ENCODE data around the gene NDOR1. TPM values are rescaled to one million over a fixed set of nuclear protein-coding genes. Genes with fewer than 3 reads are reported as not detected.
A peak's percentile ranks its signal among the peaks of the same experiment; 100 is the strongest.

Gene NDOR1
- total RNA-seq, 2 donors from 2014 or later, result 17.1 to 22.7 TPM

DNA sequence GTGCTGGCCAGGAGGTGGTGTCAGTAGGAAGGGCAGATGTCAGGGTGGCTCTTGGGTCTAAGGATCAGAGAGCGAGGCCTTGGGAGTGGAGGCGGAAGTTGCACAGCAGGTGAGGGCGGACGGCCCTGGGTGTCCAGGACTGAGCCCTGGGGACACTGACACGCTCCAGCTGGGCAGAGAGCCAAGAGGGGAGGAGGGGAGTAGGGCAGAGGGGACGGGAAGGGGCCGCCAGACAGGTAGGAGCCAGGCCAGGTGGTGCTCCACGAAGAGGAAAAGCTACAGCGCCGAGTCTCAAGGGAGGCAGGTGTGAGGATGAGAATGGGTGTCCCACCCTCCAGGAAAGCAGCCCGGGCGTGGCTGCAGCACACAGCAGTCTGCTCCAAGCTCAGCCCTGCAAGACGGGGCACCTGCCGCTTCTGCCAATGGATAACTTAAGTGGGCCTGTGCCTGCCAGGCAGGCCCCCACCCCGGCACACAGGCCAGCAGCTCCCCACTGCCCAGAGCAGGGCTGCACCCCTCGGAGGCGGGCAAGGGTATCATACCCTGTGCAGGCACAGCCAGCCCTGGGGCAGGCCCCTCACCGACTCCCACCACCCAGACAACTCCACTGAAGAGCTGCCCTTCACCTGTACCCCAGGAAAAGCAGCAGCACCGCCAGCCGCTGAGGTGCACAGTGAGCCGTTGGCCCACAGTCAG, 9.8 kb upstream of the NDOR1 start:
- 18 to 21% methylated on average over 16 to 21 of the region's 21 CpGs for WGBS, 2 donors

DNA sequence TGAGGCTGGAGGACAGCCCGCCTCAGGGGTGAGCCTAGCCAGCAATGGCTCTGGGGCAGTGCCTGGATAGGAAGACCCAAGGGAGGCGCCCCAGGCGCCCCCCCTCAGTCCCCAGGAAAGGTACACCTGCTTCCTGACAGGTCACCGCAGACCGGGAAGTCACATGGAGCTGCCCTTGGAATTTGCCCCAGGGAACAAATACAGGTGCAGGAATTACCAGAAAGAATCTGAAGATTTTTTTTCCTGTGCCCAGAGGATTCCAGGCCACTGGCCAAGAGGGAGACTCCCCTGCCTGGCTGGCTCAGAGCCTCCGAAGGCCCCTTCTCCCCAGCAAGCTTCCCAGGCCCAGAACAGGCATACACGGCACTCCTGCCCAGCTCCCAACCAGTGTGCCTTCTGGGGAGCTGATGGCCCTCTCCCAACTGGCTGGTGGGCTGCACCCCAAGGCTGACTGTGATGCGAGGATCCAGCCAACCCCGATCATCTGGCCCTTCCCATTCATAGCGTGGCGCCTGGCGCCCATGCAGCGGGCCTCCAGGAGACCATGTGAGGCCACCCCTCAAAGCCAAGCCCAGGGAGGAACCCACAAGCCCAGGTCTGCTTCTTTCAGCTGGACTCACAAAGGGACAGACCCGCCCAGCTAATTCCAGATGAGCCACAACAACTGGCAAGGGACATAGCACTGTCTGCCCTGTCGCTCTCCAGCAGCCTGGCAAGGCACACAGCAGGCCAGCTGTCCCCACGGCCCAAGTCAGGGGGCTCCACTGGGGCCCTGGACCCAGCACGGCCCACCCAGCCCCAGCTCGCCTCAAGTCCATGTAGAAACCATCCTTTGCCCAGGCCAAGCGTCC, 7.2 kb upstream of the NDOR1 start:
- no peaks in the 10 kb centered on the region for H3K27me3 ChIP-seq
- no peaks in the 10 kb centered on the region for H3K36me3 ChIP-seq (replicated peaks in 1 of 2; ENCODE audit: insufficient read depth in 1 of 2, low read depth in 2 of 2)
- TF ChIP-seq CTCF (IDR thresholded peaks at IDR 0.05) (no peak), POLR2A (IDR thresholded peaks at IDR 0.05) (peak; percentile 50 to 58 (median 54))
- peaks cover 87% of the 10 kb centered on the region for H3K4me1 ChIP-seq
- intact Hi-C loops (cut with DNase I), result no loop called here
- DNase-seq (peak; percentile 91 to 97 (median 95)), ATAC-seq (peak; percentile 40)
- peak overlapping the region; percentile 32 to 40 for H3K4me3 ChIP-seq
- no peaks in the 10 kb centered on the region for H3K9me3 ChIP-seq
- peak overlapping the region; percentile 92 to 99 (median 92) for H3K27ac ChIP-seq
- 15% methylated on average over 18 of the region's 19 CpGs; no CpG with 5 or more reads in 1 of the 2 donors for WGBS, 2 donors

More for the DNA sequence above, 9.8 kb upstream of the NDOR1 start:
- H3K4me3 ChIP-seq, result no peak overlapping the region
- H3K4me1 ChIP-seq, result peaks cover 90% of the 10 kb centered on the region
- H3K9me3 ChIP-seq, result no peaks in the 10 kb centered on the region
- peaks cover 0 to 2% of the 10 kb centered on the region in 2 donors for H3K36me3 ChIP-seq (replicated peaks in 1 of 2; ENCODE audit: insufficient read depth in 1 of 2, low read depth in 2 of 2)
- peak overlapping the region; percentile 92 to 99 (median 92) for H3K27ac ChIP-seq
- TF ChIP-seq POLR2A (IDR thresholded peaks at IDR 0.05) (peak in 1 of 3 donors; percentile 39), CTCF (IDR thresholded peaks at IDR 0.05) (no peak)
- H3K27me3 ChIP-seq, result no peaks in the 10 kb centered on the region
- ATAC-seq, result peak; percentile 9
- intact Hi-C loops (cut with DNase I), result no loop called here
- DNase-seq, result peak; percentile 78 to 88 (median 85)

DNA sequence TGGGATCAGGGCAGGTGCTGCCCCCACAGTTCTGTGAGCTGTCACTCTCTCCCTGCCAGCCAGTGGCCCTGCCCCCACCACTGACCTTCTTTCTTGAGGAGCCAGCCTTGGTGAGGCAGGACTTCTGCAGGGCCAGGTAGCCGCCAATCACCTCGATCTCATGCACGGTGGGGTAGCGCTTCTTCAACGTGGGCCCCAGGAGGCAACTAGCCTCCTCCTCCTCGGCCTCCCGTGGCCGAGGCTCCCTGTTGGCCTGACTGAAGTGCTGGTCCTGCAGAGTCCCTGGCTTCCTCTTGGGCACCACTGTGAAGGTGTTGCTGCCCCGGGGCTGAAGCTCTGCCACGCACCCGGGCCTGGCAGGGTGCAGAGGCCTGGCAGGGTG, 6.6 kb upstream of the NDOR1 start:
- TF ChIP-seq CTCF (IDR thresholded peaks at IDR 0.05) (no peak), POLR2A (IDR thresholded peaks at IDR 0.05) (peak in 1 of 3 donors; percentile 25)
- ATAC-seq (no peak), DNase-seq (peak; percentile 70 to 86 (median 79))
- no peaks in the 10 kb centered on the region for H3K27me3 ChIP-seq
- no peaks in the 10 kb centered on the region for H3K9me3 ChIP-seq
- H3K4me1 ChIP-seq, result peaks cover 87% of the 10 kb centered on the region
- no peaks in the 10 kb centered on the region for H3K36me3 ChIP-seq (replicated peaks in 1 of 2; ENCODE audit: insufficient read depth in 1 of 2, low read depth in 2 of 2)
- intact Hi-C loops (cut with DNase I), result no loop called here
- 7 to 24% methylated on average over 7 to 11 of the region's 11 CpGs for WGBS, 2 donors
- H3K27ac ChIP-seq, result peak overlapping the region; percentile 92 to 99 (median 92)
- H3K4me3 ChIP-seq, result peak overlapping the region; percentile 32 to 40

DNA sequence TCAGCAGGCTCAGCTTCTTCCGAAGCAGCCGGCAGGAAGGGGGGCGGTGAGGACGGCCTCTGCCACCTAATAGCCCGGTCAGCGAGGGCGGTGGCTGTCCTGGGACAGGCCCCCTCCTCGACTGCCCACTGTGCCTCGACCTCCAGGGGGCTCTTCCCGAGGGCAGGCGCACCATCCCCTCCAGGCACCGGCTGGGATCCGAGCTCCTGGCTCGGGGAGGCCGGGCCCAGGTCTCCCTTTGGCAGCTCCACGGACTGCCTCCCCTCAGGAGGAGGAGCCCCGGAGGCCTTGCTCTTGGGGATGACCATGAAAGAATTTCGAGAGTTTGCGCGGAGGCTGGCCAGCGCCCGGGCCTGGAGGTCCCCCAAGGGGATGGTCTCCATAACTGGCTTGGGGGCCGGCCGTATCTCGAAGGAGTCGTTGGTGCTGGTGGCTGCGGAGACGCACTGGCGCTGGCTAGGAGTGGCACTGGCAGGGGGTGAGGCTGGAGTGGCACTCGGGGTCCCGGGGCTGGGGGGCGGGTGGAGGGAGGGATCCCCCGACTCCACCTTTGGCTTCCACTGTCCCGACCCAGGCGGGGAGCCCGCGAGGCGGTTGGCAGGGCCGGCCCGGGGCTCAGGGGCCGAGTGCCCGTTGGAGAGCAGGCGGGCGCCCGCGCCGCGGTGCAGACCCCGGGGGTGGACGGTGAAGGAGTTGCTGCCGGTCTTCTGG, 5.9 kb upstream of the NDOR1 start:
- H3K27me3 ChIP-seq, result no peaks in the 10 kb centered on the region
- peak overlapping the region; percentile 92 to 99 (median 92) for H3K27ac ChIP-seq
- DNase-seq (peak in 1 of 4 donors; percentile 30), ATAC-seq (no peak)
- H3K36me3 ChIP-seq (replicated peaks in 1 of 2; ENCODE audit: insufficient read depth in 1 of 2, low read depth in 2 of 2), result no peaks in the 10 kb centered on the region
- peak overlapping the region; percentile 32 to 40 for H3K4me3 ChIP-seq
- intact Hi-C loops (cut with DNase I), result no loop called here
- H3K9me3 ChIP-seq, result no peaks in the 10 kb centered on the region
- TF ChIP-seq CTCF (IDR thresholded peaks at IDR 0.05) (no peak), POLR2A (IDR thresholded peaks at IDR 0.05) (no peak)
- H3K4me1 ChIP-seq, result peaks cover 87% of the 10 kb centered on the region
- WGBS, 2 donors, result 1 to 3% methylated on average over 12 to 38 of the region's 51 CpGs
